Measurements from ENCODE around the gene LAMTOR3. TPM values are rescaled to one million over a fixed set of nuclear protein-coding genes. Genes with fewer than 3 reads are reported as not detected.
"Not testable (repeated sequence)": the region's sequence is repeated elsewhere in the genome, so short reads cannot be mapped to it uniquely, and the experiment has no call there.

The LAMTOR3 gene
- polyA plus RNA-seq, 3 donors = 101 to 115 (median 109) TPM

DNA sequence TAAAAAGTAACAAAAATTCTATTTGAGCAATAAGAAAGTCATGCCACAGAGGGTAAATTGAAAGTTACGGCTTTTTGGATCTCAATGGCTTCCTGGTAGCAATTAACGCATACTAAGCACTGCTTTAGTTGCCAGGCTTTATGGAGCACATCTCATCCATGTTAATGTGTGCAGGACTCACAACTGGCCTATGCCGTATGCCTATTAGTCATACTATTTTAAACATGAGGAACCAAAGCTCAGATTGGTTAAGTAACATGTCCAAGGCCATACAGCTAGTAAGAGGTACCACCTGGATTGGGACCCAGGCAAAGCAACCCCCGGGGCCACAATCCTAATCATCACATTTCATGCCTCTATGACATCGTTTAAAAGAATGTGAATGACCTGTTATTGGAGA lies 60.5 kb downstream of the LAMTOR3 start:
- no peak for DNase-seq (ENCODE audit: low read depth in 3 of 3, low spot score in 2 of 3)

DNA sequence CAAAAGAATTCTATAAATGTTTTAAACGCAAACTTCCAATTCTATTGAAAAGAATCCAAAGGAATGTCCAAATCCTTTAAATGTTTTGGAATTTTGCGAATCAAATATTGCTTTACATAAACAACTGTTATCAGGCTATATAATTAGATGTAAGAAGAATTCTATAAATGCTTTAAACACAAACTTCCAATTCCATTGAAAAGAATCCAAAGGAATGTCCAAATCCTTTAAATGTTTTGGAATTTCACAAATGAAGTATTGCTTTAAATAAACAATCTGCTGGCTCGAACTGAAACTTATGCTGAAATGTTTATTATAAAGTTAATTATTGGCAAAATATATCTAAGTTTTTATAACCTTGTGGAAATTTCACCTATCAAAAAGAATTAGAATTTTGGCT lies 61.5 kb downstream of the LAMTOR3 start:
- DNase-seq (ENCODE audit: low read depth in 3 of 3, low spot score in 2 of 3) = no peak

DNA sequence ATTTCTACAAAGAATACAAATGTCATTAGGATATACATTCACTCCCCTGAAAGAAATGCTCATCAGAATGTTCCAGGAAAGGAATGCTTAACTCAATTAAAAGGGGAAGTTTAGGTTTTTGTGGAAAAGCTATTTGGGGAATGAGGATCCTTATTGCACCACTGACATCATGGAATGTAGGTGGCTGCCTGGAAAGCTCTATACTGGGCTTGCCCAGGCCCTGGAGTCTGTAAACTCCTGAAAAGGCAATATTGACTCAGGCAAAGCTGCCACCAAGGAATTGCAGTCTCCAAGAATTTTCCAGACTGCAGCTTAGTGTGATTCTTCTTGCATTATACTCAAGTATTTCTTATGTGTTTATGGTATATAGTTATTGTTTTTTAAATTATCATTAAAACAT lies 61.9 kb downstream of the LAMTOR3 start:
- no peak for DNase-seq (ENCODE audit: low read depth in 3 of 3, low spot score in 2 of 3)

DNA sequence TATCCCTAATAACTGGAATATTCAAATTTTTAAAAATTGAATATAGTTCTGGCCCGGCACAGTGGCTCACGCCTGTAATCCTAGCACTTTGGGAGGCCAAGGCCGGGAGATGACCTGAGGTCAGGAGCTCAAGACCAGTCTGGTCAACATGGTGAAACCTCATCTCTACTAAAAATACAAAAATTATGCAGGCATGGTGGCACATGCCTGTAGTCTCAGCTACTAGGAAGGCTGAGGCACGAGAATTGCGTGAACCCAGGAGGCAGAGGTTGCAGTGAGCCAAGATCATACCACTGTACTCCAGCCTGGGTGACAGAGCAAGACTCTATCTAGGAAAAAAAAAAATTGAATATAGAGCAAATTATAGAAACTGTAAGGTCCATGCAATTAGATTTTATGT lies 64.2 kb downstream of the LAMTOR3 start:
- DNase-seq (ENCODE audit: low read depth in 3 of 3, low spot score in 2 of 3) = not testable (repeated sequence)

DNA sequence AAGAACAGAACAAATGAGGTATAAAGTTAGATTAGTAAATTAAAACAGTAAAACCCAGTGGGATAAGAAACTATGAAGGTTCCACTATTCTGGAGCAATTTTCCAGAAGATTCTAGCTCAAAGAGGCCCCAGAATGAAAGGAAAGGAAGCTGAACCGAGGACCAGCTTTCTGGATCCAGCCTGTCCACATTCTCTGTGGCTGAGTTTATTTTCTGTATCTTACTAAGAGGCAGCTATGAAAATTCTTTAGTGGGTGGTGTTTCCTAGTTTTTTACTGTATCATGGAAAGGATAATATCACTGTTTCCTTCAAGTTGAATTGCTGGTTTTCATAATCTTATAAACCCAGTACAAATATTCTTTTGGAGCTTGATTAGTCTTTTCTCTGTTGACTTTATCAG lies 65.8 kb downstream of the LAMTOR3 start:
- no peak for DNase-seq (ENCODE audit: low read depth in 3 of 3, low spot score in 2 of 3)

Other genes with a start within 250 kb of the LAMTOR3 start
- 1 to 10 TPM in 1 of 3 donors, under 1 TPM in 2; 0.59 to 1.3 (median 0.76) TPM for gene C4orf54, start 236.6 kb downstream of the LAMTOR3 start, polyA plus RNA-seq (ENCODE audit: insufficient read length in 3 of 3)
- gene DAPP1, start 77.6 kb downstream of the LAMTOR3 start, polyA plus RNA-seq (ENCODE audit: insufficient read length in 3 of 3) = 1 to 10 TPM in 2 of 3 donors, under 1 TPM in 1; 0.85 to 1.8 (median 1.2) TPM
- 10 to 100 TPM; 36.8 to 40.8 (median 39.8) TPM for gene DNAJB14, start 52.2 kb upstream of the LAMTOR3 start, polyA plus RNA-seq (ENCODE audit: insufficient read length in 3 of 3)
- gene H2AZ1, start 55.8 kb upstream of the LAMTOR3 start, polyA plus RNA-seq (ENCODE audit: insufficient read length in 3 of 3) = 100 to 1,000 TPM; 415 to 432 (median 421) TPM